ENCODE measurements around the gene PPP6R2.

PPP6R2 gene, protein sequence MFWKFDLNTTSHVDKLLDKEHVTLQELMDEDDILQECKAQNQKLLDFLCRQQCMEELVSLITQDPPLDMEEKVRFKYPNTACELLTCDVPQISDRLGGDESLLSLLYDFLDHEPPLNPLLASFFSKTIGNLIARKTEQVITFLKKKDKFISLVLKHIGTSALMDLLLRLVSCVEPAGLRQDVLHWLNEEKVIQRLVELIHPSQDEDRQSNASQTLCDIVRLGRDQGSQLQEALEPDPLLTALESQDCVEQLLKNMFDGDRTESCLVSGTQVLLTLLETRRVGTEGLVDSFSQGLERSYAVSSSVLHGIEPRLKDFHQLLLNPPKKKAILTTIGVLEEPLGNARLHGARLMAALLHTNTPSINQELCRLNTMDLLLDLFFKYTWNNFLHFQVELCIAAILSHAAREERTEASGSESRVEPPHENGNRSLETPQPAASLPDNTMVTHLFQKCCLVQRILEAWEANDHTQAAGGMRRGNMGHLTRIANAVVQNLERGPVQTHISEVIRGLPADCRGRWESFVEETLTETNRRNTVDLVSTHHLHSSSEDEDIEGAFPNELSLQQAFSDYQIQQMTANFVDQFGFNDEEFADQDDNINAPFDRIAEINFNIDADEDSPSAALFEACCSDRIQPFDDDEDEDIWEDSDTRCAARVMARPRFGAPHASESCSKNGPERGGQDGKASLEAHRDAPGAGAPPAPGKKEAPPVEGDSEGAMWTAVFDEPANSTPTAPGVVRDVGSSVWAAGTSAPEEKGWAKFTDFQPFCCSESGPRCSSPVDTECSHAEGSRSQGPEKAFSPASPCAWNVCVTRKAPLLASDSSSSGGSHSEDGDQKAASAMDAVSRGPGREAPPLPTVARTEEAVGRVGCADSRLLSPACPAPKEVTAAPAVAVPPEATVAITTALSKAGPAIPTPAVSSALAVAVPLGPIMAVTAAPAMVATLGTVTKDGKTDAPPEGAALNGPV
- total RNA-seq: 157 to 240 (median 208) reads per million in 4 experiments

- peak; percentile 84 for DNase-seq
Observed at GRCh38 chr22:50342651-50343540, at the start of gene PPP6R2. PPP6R2 (plus strand) TSS chr22:50343327; CDS start chr22:50393909, 50,582 bp downstream.

DNA sequence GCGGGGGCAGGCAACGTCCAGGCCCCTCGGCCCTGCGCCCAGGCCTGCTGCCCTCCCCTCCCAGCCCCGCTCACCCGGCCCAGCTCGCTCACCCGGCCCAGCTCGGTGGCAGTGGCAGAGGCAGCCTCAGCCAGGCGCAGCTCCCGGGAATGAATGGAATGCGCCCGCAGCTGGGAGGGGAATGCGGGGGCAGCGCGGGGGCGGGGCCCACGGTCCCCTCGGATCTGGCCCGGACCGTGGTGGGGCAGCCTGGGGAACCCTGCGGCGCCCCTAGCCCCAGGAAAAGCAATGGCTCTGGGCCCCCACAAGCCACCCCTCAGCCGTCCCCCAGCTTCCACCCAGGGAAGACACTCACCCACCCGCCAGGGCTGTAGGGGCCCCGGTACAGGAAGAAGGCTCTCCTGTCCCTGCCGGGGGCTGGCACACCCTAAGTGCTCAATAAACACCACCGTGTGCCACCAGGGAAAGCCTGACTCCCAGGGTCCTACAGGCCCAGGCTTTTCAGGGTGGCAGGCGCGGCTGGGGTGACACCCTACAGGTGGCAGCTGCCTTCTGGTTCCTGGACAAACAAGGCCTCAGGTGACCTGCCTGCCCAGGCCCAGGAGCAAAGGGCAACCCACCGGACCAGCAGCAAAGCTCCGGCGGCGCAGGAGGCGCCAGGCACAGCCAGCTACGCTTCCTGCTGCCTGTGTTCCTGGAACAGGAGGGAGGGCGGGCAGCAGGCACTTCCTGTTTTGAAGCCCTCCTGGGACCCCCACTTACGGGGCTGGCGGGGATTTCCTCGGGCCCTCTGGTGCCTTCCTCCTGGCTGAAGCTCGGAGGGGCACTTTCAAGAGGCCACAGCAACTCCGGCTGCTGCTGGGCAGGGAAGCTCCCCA lies 49.4 kb upstream of the PPP6R2 start:
- DNase-seq: no peak

DNA sequence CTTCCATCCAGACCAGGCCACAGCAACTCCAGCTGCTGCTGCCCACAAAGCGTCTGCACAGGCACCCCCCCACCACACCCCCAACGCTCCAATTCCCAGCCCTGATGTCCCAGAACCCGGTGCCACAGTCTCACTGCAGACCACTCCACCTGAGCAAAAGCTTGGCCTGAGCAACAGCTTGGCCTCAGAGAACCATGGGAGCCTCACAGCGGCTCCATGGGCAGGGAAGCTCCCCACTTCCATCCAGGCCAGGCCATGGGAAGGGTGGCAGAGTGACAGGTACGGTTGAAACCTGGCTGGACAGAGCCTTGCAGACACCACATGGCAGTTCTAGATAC lies 48.8 kb upstream of the PPP6R2 start:
- DNase-seq: no peak

- no peak for DNase-seq
Observed at GRCh38 chr22:50296658-50297490, 46.3 kb upstream of the PPP6R2 start.

- no peak for DNase-seq
Observed at GRCh38 chr22:50297510-50298265, 45.4 kb upstream of the PPP6R2 start.

GRCh38 chr22:50298266-50298637 lies 44.9 kb upstream of the PPP6R2 start:
- no peak for DNase-seq

DNA sequence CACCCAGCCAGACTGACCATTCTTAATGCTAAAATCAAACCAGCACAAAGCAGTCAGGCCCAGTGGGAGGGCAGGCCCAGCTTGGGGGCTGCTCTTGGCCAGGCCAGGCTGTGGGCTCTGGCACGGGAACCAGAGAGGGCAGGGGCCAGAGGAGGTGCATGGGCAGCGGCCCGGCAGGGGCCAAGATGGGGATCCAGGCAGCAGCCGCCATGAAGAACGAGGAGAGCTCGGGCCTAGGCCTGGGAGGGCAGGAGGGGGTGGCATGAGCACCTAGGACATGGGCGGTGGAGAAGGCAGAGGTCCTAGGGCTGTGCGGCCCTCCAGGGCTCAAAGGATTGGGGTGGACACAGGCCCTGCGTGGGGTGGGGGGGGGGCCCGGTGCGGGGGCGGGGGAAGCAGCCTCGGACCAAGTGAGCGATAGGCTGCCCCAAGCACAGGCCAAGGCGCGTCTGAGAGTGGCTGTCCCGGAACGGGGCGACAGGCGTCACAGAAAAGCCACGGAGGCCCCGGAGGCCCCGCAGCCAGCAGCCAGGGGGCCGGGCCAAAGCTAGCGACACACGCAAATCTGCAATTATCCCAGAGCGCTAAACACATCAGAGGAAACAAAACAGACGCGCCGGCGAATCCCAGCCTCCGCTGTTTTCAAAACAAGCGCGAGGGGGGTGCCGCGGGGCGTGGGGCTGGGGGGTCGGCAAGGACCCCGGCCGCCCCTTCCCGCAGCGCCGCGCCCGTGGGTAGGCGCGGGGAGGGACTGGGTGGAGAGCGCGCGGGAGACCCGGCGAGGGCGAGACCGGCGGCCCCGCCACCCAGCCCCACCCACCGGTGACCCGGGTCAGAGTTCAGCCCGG lies 44.0 kb upstream of the PPP6R2 start:
- no peak for DNase-seq

DNA sequence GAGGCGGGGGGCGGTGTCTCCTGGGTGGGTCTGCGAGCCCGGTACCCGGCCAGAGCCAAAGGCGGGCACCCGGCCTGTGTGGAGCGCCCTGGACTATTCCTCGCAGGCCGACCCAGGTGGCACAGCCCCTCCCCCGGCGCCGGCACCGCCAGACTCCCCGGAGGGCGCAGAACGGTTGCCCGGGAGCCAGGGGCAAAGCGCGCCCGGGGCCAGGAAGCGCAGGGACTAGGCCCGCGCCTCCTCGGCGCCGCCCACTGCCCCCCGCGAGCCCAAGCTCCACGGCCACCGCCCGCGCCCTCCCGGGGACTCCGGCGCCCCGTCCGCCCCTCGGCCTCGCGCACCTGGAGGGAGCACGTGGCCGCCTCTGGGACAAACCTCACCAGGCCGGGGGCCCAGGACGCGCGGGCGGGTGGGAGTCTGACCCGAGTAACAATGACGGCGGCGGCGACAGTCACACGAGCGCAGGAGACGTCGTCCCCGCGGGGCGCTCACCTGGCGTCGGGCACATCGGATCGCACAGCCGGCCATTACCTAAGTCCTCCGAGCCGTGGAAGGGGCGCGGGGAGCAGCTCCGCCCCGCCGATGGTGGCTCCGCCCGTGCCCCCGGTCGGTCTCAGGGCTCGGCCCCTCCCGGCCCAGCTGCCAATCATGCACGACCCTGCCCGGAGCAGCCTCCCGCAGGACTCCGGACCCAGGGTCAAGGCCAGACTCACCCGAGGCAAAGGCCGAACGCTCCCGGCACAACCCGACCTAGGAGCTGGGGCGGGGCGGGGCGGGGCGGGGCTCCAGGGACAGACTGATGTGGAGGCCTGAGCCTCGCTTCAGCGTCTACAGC lies 43.1 kb upstream of the PPP6R2 start:
- DNase-seq: no peak

DNA sequence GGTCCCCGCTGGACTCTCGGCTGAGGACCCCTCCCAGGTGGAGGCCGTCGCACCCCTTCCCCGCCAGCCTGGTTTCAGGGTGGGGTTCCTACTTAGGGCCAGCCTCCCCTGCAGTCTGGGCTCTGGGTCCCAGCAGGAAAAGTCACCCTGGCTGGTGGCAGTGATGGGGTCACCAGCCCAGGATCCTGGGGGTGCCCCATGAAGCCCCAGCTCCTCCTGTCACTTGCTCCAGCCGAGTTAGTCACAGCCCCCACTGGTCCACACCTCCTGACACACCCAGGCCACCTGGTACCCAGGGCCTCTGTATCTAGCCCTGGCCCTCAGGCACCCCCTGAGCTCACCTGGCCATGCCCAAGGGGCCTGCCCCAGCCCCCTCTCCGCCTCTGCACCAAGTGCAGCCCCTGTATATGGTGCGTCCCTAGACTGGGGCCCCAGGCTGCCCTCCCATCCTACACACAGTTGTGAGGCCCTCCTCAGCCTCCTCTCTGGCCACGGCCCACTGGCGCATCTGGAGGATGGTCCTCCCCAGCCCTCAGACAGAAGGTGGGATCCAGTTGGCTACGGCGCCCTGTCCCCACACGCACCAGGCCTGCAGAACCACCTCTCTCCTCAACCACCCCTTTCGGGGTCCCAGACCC lies 42.4 kb upstream of the PPP6R2 start:
- no peak for DNase-seq

- DNase-seq: no peak
Observed at GRCh38 chr22:50301581-50301991, 41.5 kb upstream of the PPP6R2 start.

DNA sequence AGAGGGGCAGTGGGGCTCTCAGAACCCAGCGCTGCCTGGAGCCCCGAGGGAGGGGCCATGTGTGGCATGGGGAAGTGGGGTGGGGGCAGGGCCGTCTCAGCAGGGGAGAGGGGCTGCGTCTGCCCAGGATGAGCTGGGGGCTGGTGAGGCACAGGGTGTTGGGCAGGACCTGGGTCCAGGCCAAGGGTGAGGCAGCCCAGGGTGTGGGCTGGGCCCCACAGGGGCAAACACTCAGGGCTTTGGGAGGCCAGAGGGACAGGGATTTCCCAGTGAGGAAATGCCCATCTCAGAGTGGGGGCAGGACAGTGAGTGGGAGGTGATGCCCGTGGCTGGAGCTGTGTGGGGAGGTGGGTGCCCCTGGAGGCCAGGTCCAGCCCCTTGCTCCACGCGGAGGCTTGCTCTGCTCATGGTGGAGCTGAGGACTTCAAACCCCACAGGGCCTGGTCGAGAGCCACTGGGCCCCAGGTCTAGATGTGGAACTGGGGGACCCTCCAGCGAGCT lies 41.0 kb upstream of the PPP6R2 start:
- no peak for DNase-seq

GRCh38 chr22:50302564-50302963 lies 40.6 kb upstream of the PPP6R2 start:
- no peak for DNase-seq

DNA sequence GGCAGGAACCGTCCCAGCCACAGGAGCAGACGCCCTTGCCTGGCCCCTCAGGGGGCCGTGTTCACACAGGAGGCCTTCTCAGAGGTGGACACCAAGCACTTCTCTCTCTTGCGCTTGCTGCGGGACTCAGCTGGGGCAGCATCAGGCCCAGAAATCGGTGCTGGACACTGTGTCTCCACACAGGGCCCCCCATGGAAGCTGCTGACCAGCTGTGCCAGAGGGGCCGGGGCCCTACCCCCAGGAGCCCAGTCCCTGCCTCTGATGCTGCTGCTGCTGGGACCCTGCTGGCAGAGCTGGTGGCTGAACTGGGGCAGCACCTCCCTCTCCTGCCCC lies 39.6 kb upstream of the PPP6R2 start:
- DNase-seq: no peak

DNA sequence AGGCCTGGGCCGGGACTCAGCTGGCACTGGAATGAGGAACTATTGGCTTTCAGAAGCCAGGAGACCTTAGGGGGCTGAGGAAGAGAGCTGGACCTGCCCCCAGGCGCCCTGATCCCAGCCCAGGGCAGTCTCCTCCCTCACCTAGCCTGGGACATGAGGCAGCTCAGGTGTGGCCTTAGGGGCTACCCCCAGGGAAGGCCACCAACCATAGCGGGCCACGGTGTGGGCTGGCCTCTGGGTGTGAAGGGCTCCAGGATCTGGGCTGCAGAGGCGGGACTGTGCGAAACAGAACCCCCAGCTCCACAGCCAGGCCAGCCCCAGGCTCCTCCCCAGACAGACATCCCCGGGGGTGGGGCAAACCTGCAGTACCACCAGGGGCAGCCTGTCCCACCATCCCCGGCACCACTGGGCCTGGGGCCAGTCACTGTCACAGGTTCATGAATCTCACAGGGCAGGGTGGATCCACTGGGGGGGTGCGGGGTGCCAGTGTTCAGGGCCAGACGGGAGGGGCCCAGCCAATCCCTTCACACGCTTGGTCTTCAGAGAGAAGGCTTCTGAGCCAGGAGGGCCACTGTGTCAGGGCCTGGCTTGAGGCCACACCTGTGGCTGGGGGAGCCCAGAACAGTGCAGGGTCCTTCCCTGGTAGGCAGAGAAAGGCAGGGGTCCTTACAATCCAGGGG lies 39.1 kb upstream of the PPP6R2 start:
- no peak for DNase-seq

DNA sequence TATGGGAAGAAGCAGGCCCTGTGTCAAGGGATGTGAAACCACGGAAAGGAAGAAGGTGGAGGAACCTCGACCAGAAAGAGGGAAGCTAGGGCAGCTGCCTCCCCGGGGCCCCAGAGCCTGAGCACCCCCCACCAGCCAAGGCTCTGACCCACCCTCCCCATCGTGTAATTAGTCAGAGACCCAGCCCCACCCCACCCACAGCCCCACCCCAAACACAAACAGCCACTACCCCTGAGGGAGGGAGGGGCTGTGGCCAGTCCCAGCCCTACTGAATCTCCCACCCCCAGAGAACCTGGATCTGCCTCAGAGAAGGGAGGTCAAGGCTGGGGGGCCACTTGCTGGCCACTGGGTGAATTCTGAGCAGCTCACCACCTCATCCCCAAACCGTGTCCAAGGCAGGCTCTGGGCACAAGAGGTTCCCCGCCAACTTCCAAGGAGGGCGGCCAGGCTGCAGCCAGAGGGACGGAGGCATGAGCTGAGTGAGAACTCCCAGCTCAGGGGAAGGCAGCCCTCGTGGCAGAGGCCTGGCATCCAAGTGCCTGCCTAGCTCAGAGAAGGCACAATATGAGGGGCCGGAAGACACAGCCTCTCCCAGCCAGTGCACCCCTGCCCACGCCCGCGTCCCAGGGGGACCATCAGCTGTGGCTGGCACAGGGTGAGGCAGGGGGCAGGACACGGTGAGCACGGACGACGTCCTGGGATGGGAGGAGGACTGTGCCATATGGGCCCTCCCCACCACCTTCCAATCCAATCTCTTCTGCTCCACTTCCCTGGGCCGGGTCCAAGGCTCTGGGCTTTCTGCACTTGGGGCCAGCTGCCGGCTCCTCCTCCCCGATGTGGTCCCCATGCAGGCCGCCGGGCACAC lies 38.4 kb upstream of the PPP6R2 start:
- DNase-seq: no peak

DNA sequence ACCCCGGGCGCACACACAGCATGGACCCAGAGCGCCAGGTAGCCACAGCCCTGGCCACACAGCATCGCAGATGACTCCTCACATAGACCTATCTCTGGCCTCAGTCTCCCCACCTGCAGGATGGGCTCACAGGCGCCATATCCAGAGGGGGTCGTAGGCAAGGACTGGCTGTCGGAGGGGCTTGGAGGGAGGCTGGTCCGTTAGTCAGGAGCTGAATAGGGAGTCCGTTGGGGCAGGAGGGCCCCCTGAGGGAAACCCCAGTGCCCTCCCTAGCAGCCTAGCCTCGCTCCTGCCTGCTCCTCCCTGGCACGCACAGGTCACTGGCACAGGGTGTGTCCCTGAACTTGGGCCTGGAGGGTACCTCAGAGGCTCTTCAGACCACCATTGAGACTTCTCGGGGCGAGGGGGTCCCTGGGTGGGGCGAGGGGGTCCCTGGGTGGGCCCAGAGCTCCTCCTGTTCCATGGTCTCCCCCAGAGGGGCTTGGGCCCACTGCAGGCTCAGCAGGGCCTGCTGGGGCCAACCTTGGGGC lies 37.7 kb upstream of the PPP6R2 start:
- no peak for DNase-seq

Data from effector CD8-positive, alpha-beta T cell (primary cell).